Activated T-helper 2 cell treated with anti-CD3 and anti-CD28 coated beads, Interferon-gamma antibody, Interleukin-2, Interleukin-4, amounts not matched to agents 10 μg/mL and 5 μg/mL and 100 μg/mL, durations not matched to agents 14 hours and 24 hours and 36 hours (primary cell): ENCODE data around the gene PCNX3. TPM values are rescaled to one million over a fixed set of nuclear protein-coding genes. Genes with fewer than 3 reads are reported as not detected.

Experiments used
- DNase-seq: peaks from one replicate; pipeline ENCODE4 v3.0.0; 2021; ENCODE audit warnings: low spot score
- H3K27ac Mint-ChIP-seq: one replicate; pipeline ENCODE4 v1.8.0; 2021; ENCODE audit warnings: mixed read lengths
- H3K27me3 Mint-ChIP-seq: one replicate; pipeline ENCODE4 v1.8.0; 2021; ENCODE audit warnings: low read depth, mixed read lengths
- H3K36me3 Mint-ChIP-seq: one replicate; pipeline ENCODE4 v1.8.0; 2021; ENCODE audit warnings: low read depth, mixed read lengths
- H3K4me1 Mint-ChIP-seq: one replicate; pipeline ENCODE4 v1.8.0; 2021; ENCODE audit warnings: low read depth, mixed read lengths
- H3K4me3 Mint-ChIP-seq: one replicate; pipeline ENCODE4 v1.8.0; 2021; ENCODE audit warnings: low read depth, mild to moderate bottlenecking, moderate library complexity, mixed read lengths
- H3K9me3 Mint-ChIP-seq: one replicate; pipeline ENCODE4 v1.8.0; 2021; ENCODE audit warnings: mixed read lengths
- intact Hi-C: fragments of 100-400 bp; cut with micrococcal nuclease; formaldehyde crosslinking; loops from one replicate; pipeline ENCODE4 v1.15.1; 2023
- total RNA-seq: library from RNA; stranded (reverse); gene quantifications from 2 replicates; pipeline ENCODE4 v1.2.3, GENCODE V29; 2022

The PCNX3 gene
- total RNA-seq, 1 donor from 2014 or later = 43.6 TPM

DNA sequence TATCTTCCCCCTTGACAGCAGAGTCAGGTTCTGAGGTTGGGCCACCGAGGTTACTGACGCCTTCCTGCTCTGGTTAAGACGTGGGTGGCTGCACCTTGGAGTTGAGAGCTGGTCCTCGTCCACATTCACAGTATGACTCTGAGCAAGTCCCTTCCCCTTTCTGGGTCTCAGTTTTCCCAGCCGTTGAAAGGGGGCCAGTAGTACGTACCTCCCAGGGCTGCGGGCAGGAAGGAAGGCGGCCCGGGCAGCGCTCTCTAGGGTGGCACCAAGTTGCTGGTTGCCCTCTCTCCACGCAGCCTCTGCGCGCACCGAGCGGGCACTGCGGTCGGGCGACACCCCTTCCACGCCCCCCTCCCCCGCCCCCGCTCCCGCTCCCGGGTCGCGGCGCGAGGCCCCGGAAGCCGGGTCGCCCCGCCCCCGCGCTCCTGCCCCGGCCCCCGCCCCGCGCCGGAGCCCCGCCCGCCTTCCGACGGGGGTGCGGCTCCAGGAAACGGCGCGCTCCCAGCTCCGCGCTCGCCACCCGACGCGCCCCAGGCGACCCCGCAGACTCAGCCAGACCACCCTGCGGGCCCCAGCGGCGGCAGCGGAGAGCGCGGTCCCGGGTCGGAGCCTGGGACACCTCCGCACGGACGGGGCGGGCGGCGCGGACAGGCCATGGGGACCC lies 39.9 kb upstream of the PCNX3 start, which contains the start of gene EHBP1L1:
Gene EHBP1L1, plus strand, starts transcription at position 486 of the 664 bp plus-strand sequence. CDS start 250 bp downstream, outside the sequence.
- Mint-ChIP-seq H3K36me3 (peaks cover 52% of the 10 kb centered on the region), H3K27me3 (no peaks in the 10 kb centered on the region), H3K4me3 (peak within 1 kb of the TSS; percentile 91), H3K9me3 (no peaks in the 10 kb centered on the region), H3K4me1 (peaks cover 46% of the 10 kb centered on the region), H3K27ac (peak within 1 kb of the TSS; percentile 95)
- intact Hi-C loops = loop anchor here (1.0 to 10.0 kb wide), 5 partner anchors 29 to 461 kb away; partner anchors contain the start of genes CFL1, PCNX3, TM7SF2 and ZNHIT2
- DNase-seq = peak; percentile 76

DNA sequence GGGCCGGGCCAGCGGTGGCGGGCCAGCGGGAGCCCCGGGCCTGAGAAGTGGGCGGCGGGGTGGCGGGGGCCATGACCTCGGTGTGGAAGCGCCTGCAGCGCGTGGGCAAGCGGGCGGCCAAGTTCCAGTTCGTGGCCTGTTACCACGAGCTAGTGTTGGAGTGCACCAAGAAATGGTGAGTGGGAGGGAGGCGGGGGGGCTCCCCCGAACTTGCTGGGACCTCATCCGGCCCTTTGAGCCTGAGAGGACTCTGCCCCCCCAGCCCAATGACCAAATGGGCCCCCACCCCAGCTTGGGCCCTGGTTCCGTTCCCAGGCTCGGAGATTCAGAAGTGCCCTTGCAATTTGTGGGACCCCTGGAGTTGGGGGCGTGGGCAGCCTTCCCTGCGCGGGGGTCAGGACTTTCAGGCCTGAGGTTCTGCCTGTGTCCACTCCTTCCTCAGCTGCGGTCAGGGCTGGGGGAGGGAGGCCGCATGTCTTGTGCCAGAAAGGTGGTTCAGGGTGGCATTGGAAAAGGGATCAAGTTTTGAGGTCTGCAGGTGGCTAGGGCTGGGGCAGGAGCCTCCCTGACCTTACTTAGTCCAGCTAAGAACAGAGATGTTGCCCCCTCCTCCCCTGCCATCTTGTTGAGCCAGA lies 39.2 kb upstream of the PCNX3 start:
- Mint-ChIP-seq H3K36me3 (peaks cover 58% of the 10 kb centered on the region), H3K4me1 (peaks cover 44% of the 10 kb centered on the region), H3K27ac (peak overlapping the region; percentile 75), H3K4me3 (peak overlapping the region; percentile 90), H3K9me3 (no peaks in the 10 kb centered on the region), H3K27me3 (no peaks in the 10 kb centered on the region)
- DNase-seq = no peak
- intact Hi-C loops = loop anchor here (10.0 kb wide), 2 partner anchors 278 to 462 kb away; partner anchors contain the start of genes CFL1, TM7SF2 and ZNHIT2

- H3K4me3 Mint-ChIP-seq = peak overlapping the region; percentile 90
- no peak for DNase-seq
- H3K27ac Mint-ChIP-seq = peak overlapping the region; percentile 75
- H3K27me3 Mint-ChIP-seq = no peaks in the 10 kb centered on the region
- peaks cover 60% of the 10 kb centered on the region for H3K36me3 Mint-ChIP-seq
- intact Hi-C loops = loop anchor here (10.0 kb wide), 2 partner anchors 278 to 462 kb away; partner anchors contain the start of genes CFL1, TM7SF2 and ZNHIT2
- H3K9me3 Mint-ChIP-seq = no peaks in the 10 kb centered on the region
- peaks cover 37% of the 10 kb centered on the region for H3K4me1 Mint-ChIP-seq
Observed at GRCh38 chr11:65576867-65577755, 38.5 kb upstream of the PCNX3 start.

DNA sequence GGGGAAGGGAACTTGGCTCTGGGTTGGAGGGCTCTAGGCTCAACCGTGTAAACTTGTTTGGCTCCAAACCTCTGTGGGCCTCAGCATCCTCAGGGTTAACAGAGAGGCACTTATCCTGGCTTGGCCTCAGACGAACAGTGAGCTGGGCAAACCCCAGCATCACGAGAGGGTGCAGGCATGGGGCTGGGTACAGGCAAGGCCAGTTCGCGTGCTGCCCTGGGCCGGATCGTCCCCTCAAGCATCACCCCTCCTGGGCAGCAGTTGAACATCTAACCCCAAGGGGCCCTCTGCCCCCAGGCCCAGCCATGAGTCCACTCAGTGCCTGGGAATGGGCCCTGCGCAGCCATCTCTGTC lies 37.8 kb upstream of the PCNX3 start:
- H3K9me3 Mint-ChIP-seq = no peaks in the 10 kb centered on the region
- peaks cover 63% of the 10 kb centered on the region for H3K36me3 Mint-ChIP-seq
- peaks cover 35% of the 10 kb centered on the region for H3K4me1 Mint-ChIP-seq
- DNase-seq = no peak
- no peaks in the 10 kb centered on the region for H3K27me3 Mint-ChIP-seq
- intact Hi-C loops = loop anchor here (10.0 kb wide), 2 partner anchors 277 to 463 kb away; partner anchors contain the start of genes CFL1, TM7SF2 and ZNHIT2
- H3K27ac Mint-ChIP-seq = no peak overlapping the region
- H3K4me3 Mint-ChIP-seq = peak overlapping the region; percentile 75

DNA sequence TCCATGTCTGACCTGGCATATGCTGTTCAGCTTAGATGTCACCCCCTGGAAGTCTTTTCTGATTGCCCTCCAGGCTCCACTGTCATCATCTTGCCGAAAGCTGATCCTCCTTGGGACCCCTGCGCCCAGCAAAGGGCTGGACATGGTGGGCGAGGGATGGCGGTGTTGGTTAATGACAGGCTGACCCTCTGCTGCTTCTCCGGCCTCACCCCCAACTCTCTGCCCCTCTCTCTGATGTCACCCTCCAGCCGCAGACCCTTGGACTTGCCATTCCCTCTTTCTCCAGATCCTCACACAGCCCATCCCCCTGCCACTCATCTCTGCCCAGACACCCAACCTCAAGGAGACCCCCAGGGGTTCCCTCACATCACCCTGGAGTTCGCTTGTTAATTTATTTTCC lies 37.4 kb upstream of the PCNX3 start:
- Mint-ChIP-seq H3K4me1 (peaks cover 35% of the 10 kb centered on the region), H3K27me3 (no peaks in the 10 kb centered on the region), H3K27ac (peak overlapping the region; percentile 64), H3K36me3 (peaks cover 64% of the 10 kb centered on the region), H3K9me3 (no peaks in the 10 kb centered on the region), H3K4me3 (peak overlapping the region; percentile 75)
- intact Hi-C loops = loop anchor here (10.0 kb wide), 2 partner anchors 277 to 463 kb away; partner anchors contain the start of genes CFL1, TM7SF2 and ZNHIT2
- no peak for DNase-seq

GRCh38 chr11:65578667-65579066 lies 36.9 kb upstream of the PCNX3 start:
- Mint-ChIP-seq H3K27me3 (no peaks in the 10 kb centered on the region), H3K27ac (peak overlapping the region; percentile 64), H3K36me3 (peaks cover 62% of the 10 kb centered on the region), H3K4me1 (peaks cover 31% of the 10 kb centered on the region), H3K9me3 (no peaks in the 10 kb centered on the region), H3K4me3 (peak overlapping the region; percentile 75)
- intact Hi-C loops = loop anchor here (10.0 kb wide), 2 partner anchors 276 to 464 kb away; partner anchors contain the start of genes CFL1, TM7SF2 and ZNHIT2
- no peak for DNase-seq

DNA sequence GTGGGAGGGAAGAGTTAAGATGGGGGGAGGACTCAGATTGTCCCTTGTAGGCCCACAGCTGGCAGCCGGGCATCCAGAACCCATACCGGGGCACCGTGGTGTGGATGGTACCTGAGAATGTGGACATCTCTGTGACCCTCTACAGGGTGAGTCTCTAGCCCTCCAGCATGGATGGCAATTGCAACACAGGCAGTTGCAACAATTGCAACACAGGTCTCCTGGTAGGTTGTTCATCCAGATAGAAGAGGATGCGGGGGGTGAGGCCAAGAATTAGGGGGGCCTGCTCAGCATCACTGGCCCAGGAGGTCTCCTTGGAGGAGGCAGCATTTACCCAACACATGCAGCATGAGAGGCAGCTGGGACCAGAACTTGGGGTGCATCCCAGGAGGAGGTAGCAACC lies 36.3 kb upstream of the PCNX3 start:
- Mint-ChIP-seq H3K9me3 (no peaks in the 10 kb centered on the region), H3K4me3 (peak overlapping the region; percentile 5), H3K4me1 (peaks cover 30% of the 10 kb centered on the region), H3K36me3 (peaks cover 63% of the 10 kb centered on the region), H3K27me3 (no peaks in the 10 kb centered on the region), H3K27ac (no peak overlapping the region)
- DNase-seq = no peak
- intact Hi-C loops = loop anchor here (10.0 kb wide), 2 partner anchors 276 to 464 kb away; partner anchors contain the start of genes CFL1, TM7SF2 and ZNHIT2

DNA sequence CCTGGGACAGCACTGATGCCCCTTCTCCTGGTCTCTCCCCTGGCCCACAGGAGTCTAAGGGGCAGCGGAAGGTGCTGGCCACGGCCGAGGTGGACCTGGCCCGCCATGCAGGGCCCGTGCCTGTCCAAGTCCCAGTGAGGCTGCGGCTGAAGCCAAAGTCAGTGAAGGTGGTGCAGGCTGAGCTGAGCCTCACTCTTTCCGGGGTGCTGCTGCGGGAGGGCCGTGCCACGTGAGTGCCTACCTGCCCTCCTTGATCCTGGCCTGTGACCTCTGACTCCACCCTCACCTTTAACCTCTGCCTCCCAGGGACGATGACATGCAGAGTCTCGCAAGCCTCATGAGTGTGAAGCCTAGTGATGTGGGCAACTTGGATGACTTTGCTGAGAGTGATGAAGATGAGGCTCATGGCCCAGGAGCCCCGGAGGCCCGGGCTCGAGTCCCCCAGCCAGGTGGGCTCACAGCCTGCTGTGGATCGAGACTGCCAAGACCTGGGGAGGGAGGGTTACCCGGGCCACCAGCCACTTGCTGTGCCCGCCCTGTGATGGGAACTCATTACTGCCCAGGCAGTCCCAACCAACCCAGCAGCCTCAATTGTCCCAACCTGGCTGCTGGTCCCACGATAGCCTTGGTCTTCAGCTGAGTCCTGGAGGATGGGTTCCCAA lies 35.4 kb upstream of the PCNX3 start:
- Mint-ChIP-seq H3K4me3 (no peak overlapping the region), H3K27me3 (no peaks in the 10 kb centered on the region), H3K36me3 (peaks cover 62% of the 10 kb centered on the region), H3K4me1 (peaks cover 25% of the 10 kb centered on the region), H3K9me3 (no peaks in the 10 kb centered on the region), H3K27ac (no peak overlapping the region)
- no peak for DNase-seq
- intact Hi-C loops = no loop called here

GRCh38 chr11:65580756-65581155 lies 34.8 kb upstream of the PCNX3 start:
- Mint-ChIP-seq H3K27me3 (no peaks in the 10 kb centered on the region), H3K4me1 (peaks cover 20% of the 10 kb centered on the region), H3K27ac (no peak overlapping the region), H3K36me3 (peaks cover 62% of the 10 kb centered on the region), H3K9me3 (no peaks in the 10 kb centered on the region), H3K4me3 (no peak overlapping the region)
- intact Hi-C loops = no loop called here
- DNase-seq = no peak

- intact Hi-C loops = no loop called here
- Mint-ChIP-seq H3K9me3 (no peaks in the 10 kb centered on the region), H3K36me3 (peaks cover 73% of the 10 kb centered on the region), H3K27ac (peak overlapping the region; percentile 52), H3K27me3 (no peaks in the 10 kb centered on the region), H3K4me1 (peaks cover 27% of the 10 kb centered on the region), H3K4me3 (no peak overlapping the region)
- no peak for DNase-seq
Observed at GRCh38 chr11:65581928-65582327, 33.6 kb upstream of the PCNX3 start.

DNA sequence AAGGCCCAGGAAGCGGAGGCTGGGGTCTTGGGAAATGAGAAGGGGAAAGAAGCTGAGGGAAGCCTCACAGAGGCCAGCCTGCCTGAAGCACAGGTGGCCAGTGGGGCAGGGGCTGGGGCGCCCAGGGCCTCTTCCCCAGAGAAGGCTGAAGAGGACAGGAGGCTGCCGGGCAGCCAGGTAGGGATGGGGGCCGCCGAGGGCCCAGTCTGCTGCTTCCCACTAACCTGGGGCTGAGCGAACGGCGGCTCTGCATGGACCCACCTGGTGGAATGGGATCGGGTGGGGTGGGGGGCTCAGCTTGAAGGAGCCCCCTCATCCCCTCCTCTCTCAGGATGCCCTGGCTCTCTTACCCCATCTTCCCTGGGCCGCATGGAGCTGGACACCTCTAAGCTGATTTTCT lies 32.0 kb upstream of the PCNX3 start:
- intact Hi-C loops = no loop called here
- H3K36me3 Mint-ChIP-seq = peaks cover 81% of the 10 kb centered on the region
- no peaks in the 10 kb centered on the region for H3K27me3 Mint-ChIP-seq
- no peaks in the 10 kb centered on the region for H3K9me3 Mint-ChIP-seq
- no peak overlapping the region for H3K27ac Mint-ChIP-seq
- peaks cover 29% of the 10 kb centered on the region for H3K4me1 Mint-ChIP-seq
- H3K4me3 Mint-ChIP-seq = no peak overlapping the region
- no peak for DNase-seq

DNA sequence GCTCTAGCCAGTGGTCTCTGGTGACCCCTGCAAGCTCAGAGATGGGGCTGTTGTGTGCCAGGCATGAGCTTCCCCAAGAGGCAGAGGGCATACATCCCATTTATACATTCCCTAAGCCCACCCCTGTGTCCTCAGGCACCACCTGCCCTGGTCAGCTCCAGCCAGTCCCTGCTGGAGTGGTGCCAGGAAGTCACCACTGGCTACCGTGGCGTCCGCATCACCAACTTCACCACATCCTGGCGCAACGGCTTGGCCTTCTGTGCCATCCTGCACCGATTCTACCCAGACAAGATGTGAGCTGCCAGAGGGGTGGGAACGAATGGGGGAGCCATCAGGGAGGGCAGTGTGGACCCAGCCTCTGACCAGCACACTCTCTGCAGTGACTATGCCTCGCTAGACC lies 31.5 kb upstream of the PCNX3 start:
- H3K36me3 Mint-ChIP-seq = peaks cover 81% of the 10 kb centered on the region
- H3K9me3 Mint-ChIP-seq = no peaks in the 10 kb centered on the region
- no peaks in the 10 kb centered on the region for H3K27me3 Mint-ChIP-seq
- peaks cover 33% of the 10 kb centered on the region for H3K4me1 Mint-ChIP-seq
- no peak for DNase-seq
- no peak overlapping the region for H3K27ac Mint-ChIP-seq
- intact Hi-C loops = no loop called here
- no peak overlapping the region for H3K4me3 Mint-ChIP-seq
